Calu3 (cell line): ENCODE data around the gene PRKCG. TPM values are rescaled to one million over a fixed set of nuclear protein-coding genes. Genes with fewer than 3 reads are reported as not detected.
"Not testable (repeated sequence)": the region's sequence is repeated elsewhere in the genome, so short reads cannot be mapped to it uniquely, and the experiment has no call there.

Experiments
- Bru-seq: library from RNA; stranded (reverse); fragments of 400-500 nt; gene quantifications from one replicate; lab custom pipeline; 2021; lab: Mats Ljungman, UMichigan
- BruChase-seq, 2 experiments: library from RNA; stranded (reverse); fragments of 400-500 nt; gene quantifications; one replicate each; lab custom pipeline; 2021; lab: Mats Ljungman, UMichigan
- BruUV-seq: library from RNA; stranded (reverse); fragments of 400-500 nt; replicated peaks from 2 replicates; lab custom pipeline; 2021; lab: Mats Ljungman, UMichigan
- CTCF ChIA-PET: fragments of 300-600 bp; sonication (Branson Sonifier 250); formaldehyde crosslinking; loops from one replicate; lab custom pipeline; 2022; ENCODE audit warnings: antibody characterized with exemption; lab: Charles Lee
- DNase-seq: peaks from one replicate; pipeline ENCODE4 v3.0.0; 2022
- H3K27ac Mint-ChIP-seq: one replicate; pipeline ENCODE4 v1.8.0; 2022; ENCODE audit warnings: mixed read lengths; ENCODE audit not compliant: unreplicated experiment
- H3K27me3 Mint-ChIP-seq: one replicate; pipeline ENCODE4 v1.8.0; 2022; ENCODE audit warnings: mixed read lengths; ENCODE audit not compliant: unreplicated experiment
- H3K36me3 Mint-ChIP-seq: one replicate; pipeline ENCODE4 v1.8.0; 2022; ENCODE audit warnings: mild to moderate bottlenecking, moderate library complexity, mixed read lengths; ENCODE audit not compliant: insufficient read depth, unreplicated experiment
- H3K4me1 Mint-ChIP-seq: one replicate; pipeline ENCODE4 v1.8.0; 2022; ENCODE audit warnings: mild to moderate bottlenecking, low read depth, mixed read lengths; ENCODE audit not compliant: unreplicated experiment
- H3K4me3 Mint-ChIP-seq: one replicate; pipeline ENCODE4 v1.8.0; 2022; ENCODE audit warnings: mild to moderate bottlenecking, low read depth, moderate library complexity, mixed read lengths; ENCODE audit not compliant: unreplicated experiment
- H3K9me3 Mint-ChIP-seq: one replicate; pipeline ENCODE4 v1.8.0; 2022; ENCODE audit warnings: low read depth, mixed read lengths; ENCODE audit not compliant: unreplicated experiment
- CTCF ChIP-seq: fragments of 200-600 bp; IDR thresholded peaks from one replicate; pipeline ENCODE4 v1.8.0; 2022; ENCODE audit warnings: antibody characterized with exemption; ENCODE audit not compliant: unreplicated experiment
- intact Hi-C: fragments of 100-400 bp; cut with micrococcal nuclease; formaldehyde crosslinking; loops from one replicate; pipeline ENCODE4 v1.10.0; 2022; ENCODE audit not compliant: unreplicated experiment
- long read RNA-seq: library from polyadenylated mRNA; stranded (forward); transcript quantifications from one replicate; pipeline ENCODE4 v2.0.0, GENCODE V29; 2022
- total RNA-seq: library from RNA; stranded (reverse); gene quantifications from 2 replicates; pipeline ENCODE4 v1.2.3, GENCODE V29; 2022

PRKCG gene
- total RNA-seq (45.4 and 59.6 TPM in 2 replicates), Bru-seq, nascent RNA (percentile 73 among the genes with signal in this experiment), BruChase-seq, experiment 1, labeled RNA remaining after a 6-hour chase (percentile 92 among the genes with signal in this experiment), BruChase-seq, experiment 2, labeled RNA remaining after a 2-hour chase (percentile 91 among the genes with signal in this experiment)
- long read RNA-seq, partial matches to known transcripts, result 12 of 16 reads
- long read RNA-seq, other reads (novel, unspliced or antisense), result 3 of 16 reads

DNA sequence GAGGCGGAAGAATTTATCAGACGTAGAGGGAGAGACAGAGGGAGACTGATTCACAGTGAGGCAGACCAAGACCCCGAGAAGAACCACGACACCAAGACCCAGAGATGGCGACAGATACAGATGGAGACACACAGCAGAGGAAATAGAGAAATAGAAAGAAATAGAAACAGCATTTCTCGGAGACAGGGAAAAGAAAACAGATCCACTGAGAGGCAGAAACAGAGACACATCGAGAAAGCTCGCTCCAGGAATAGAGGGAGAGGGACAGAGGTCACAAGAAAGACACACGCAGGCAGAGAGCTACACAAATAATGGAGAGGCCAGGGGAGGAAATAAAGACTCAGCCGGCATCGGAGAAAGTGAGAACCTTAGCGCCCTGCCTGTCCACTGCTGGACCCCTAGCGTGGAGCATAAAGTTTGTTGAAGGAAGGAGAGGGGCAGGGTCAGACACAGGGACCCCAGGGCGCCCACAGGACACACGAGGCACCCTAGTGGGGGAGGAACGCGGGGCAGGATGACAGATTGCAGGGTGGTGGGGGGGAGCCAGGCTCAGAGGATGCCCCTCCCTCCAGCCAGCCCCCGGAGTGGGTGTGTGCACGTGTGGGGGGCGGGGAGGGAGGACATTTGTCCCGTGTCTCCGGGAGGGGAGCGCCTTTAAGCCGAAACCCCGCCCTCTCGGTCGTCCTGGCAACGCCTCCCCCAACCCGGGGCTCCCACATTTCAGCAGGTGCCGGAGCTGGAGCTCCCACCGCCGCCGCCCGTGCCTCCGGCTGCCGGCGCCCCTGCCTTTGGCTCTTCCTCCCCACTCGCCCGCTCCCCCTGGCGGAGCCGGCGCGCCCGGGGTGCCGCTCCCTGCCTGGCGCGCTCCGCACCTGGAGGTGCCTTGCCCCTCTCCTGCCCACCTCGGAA, at the start of gene PRKCG:
Gene PRKCG (plus strand): TSS at position 716 of the 909 bp plus-strand sequence. CDS start 298 bp downstream, outside the sequence.
- H3K36me3 Mint-ChIP-seq, result peaks cover 37% of the 10 kb centered on the region
- peaks cover 23% of the 10 kb centered on the region for H3K4me1 Mint-ChIP-seq
- intact Hi-C loops, result no loop called here
- H3K27ac Mint-ChIP-seq, result no peak within 1 kb of the TSS
- peak; percentile 96 for DNase-seq
- BruUV-seq, result no TSS peak
- CTCF ChIA-PET, result interaction anchor here (0.6 to 2.5 kb wide), 12 partner anchors 10 to 255 kb away, joined by 3 to 29 read pairs (median 4); partner anchors contain the start of genes CNOT3 and MYADM
- no peaks in the 10 kb centered on the region for H3K27me3 Mint-ChIP-seq
- H3K9me3 Mint-ChIP-seq, result no peaks in the 10 kb centered on the region
- peak; percentile 72 for TF ChIP-seq CTCF
- H3K4me3 Mint-ChIP-seq, result no peak within 1 kb of the TSS

DNA sequence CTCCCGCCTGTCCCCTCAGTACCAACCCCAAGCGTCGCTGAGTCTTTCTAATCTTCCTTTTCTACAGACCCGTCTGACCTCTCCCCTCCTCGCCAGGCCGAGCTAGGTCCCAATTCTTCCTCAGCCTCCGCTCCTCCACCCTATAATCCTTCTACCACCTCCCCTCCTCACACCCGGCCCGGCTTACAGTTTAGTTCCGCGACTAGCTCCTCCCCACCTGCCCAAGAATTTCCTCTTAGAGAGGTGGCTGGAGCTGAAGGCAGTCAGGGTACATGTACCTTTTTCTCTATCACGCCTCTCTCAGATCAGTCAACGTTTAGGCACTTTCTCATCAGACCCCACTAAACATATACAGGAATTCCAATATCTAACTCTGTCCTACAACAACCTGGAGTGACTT, 49.1 kb upstream of the PRKCG start:
- BruUV-seq, DNase-seq, H3K36me3 Mint-ChIP-seq, H3K9me3 Mint-ChIP-seq, H3K4me3 Mint-ChIP-seq, intact Hi-C loops, H3K4me1 Mint-ChIP-seq, H3K27ac Mint-ChIP-seq: not testable (repeated sequence)
- CTCF ChIA-PET, result interaction anchor here (0.7 kb wide), 1 partner anchor 32 kb away, joined by 3 read pairs; no protein-coding TSS in a partner anchor
- H3K27me3 Mint-ChIP-seq, result peaks cover 38% of the 10 kb centered on the region

DNA sequence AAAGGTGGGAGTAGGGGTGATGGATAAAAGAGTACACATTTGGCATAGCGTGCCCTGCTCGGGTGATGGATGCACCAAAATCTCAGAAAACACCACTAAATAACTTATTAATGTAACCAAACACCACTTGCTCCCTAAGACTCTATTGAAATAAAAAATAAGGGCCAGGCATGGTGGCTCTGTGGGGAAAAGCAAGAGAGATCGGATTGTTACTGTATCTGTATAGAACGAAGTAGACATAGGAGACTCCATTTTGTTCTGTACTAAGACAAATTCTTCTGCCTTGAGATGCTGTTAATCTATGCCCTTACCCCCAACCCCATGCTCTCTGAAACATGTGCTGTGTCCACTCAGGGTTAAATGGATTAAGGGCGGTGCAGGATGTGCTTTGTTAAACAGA, 43.6 kb upstream of the PRKCG start:
- H3K36me3 Mint-ChIP-seq, result peaks cover 17% of the 10 kb centered on the region
- DNase-seq, BruUV-seq, intact Hi-C loops, H3K27ac Mint-ChIP-seq, H3K9me3 Mint-ChIP-seq, H3K4me3 Mint-ChIP-seq, CTCF ChIA-PET: not testable (repeated sequence)
- peaks cover 20% of the 10 kb centered on the region for H3K27me3 Mint-ChIP-seq
- H3K4me1 Mint-ChIP-seq, result peaks cover 15% of the 10 kb centered on the region

- CTCF ChIA-PET, H3K4me3 Mint-ChIP-seq, H3K27ac Mint-ChIP-seq, BruUV-seq, H3K27me3 Mint-ChIP-seq, DNase-seq, H3K9me3 Mint-ChIP-seq: not testable (repeated sequence)
- peaks cover 15% of the 10 kb centered on the region for H3K4me1 Mint-ChIP-seq
- intact Hi-C loops, result loop anchor here (5.0 kb wide), 1 partner anchor 33 kb away; no protein-coding TSS in a partner anchor
- peaks cover 17% of the 10 kb centered on the region for H3K36me3 Mint-ChIP-seq
Observed at GRCh38 chr19:53840241-53840640, 41.8 kb upstream of the PRKCG start.

GRCh38 chr19:53840914-53841313, 41.1 kb upstream of the PRKCG start:
- H3K4me3 Mint-ChIP-seq, H3K27me3 Mint-ChIP-seq, H3K9me3 Mint-ChIP-seq, BruUV-seq: not testable (repeated sequence)
- CTCF ChIA-PET, result interaction anchor here (0.7 to 1.1 kb wide), 6 partner anchors 21 to 259 kb away, joined by 3 to 6 read pairs (median 3); partner anchors contain the start of genes MYADM and PRKCG
- Mint-ChIP-seq H3K36me3 (peaks cover 17% of the 10 kb centered on the region), H3K4me1 (peaks cover 15% of the 10 kb centered on the region), H3K27ac (peak overlapping the region; percentile 91)
- intact Hi-C loops, result loop anchor here (5.0 kb wide), 1 partner anchor 34 kb away; no protein-coding TSS in a partner anchor
- peak; percentile 37 for DNase-seq
